ENCODE results near the gene ABCC11.

DNA sequence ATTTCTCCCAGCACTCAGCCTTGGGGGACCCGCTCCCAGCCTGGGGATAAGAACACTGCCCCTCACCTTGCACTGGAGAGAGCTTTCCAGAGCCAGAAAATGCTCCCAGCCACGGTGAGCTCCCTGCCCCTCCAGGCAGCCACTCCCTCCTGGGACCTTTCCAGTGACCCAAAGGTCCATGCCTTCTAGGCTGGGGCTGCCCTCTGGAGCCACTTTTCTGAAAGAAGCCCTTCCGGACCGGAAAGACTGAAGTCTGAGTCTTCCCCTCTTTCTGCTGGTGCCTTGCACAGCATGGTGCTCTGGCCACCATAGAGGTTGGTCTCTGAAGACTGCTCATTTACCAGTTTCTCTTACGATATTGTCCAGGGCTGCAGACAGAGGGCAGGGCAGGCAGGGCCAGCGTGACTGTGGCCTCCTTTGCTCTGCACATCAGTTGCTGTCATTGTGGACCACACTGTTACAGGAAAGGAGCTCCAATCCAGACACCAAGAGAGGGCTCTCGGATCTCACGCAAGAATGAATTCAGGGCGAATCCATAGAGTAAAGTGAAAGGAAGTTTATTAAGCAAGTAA lies 84.4 kb downstream of the ABCC11 start:
- TF ChIP-seq, protein P1, sequence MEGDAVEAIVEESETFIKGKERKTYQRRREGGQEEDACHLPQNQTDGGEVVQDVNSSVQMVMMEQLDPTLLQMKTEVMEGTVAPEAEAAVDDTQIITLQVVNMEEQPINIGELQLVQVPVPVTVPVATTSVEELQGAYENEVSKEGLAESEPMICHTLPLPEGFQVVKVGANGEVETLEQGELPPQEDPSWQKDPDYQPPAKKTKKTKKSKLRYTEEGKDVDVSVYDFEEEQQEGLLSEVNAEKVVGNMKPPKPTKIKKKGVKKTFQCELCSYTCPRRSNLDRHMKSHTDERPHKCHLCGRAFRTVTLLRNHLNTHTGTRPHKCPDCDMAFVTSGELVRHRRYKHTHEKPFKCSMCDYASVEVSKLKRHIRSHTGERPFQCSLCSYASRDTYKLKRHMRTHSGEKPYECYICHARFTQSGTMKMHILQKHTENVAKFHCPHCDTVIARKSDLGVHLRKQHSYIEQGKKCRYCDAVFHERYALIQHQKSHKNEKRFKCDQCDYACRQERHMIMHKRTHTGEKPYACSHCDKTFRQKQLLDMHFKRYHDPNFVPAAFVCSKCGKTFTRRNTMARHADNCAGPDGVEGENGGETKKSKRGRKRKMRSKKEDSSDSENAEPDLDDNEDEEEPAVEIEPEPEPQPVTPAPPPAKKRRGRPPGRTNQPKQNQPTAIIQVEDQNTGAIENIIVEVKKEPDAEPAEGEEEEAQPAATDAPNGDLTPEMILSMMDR (IDR thresholded peaks at IDR 0.05 in 8 of 11, conservative IDR thresholded peaks at IDR 0.05 in 3 of 11) = no peak
- TF ChIP-seq POLR2AphosphoS5 (IDR thresholded peaks at IDR 0.05) (no peak), POLR2A (IDR thresholded peaks at IDR 0.05) (no peak)

Measured in spleen (tissue), 7 donors.